ENCODE measurements around the gene MLLT3.

- TF ChIP-seq EZH2 (IDR thresholded peaks at IDR 0.05; ENCODE audit: low read depth, low read length, severe bottlenecking): no peak
- TF ChIP-seq, protein P1, sequence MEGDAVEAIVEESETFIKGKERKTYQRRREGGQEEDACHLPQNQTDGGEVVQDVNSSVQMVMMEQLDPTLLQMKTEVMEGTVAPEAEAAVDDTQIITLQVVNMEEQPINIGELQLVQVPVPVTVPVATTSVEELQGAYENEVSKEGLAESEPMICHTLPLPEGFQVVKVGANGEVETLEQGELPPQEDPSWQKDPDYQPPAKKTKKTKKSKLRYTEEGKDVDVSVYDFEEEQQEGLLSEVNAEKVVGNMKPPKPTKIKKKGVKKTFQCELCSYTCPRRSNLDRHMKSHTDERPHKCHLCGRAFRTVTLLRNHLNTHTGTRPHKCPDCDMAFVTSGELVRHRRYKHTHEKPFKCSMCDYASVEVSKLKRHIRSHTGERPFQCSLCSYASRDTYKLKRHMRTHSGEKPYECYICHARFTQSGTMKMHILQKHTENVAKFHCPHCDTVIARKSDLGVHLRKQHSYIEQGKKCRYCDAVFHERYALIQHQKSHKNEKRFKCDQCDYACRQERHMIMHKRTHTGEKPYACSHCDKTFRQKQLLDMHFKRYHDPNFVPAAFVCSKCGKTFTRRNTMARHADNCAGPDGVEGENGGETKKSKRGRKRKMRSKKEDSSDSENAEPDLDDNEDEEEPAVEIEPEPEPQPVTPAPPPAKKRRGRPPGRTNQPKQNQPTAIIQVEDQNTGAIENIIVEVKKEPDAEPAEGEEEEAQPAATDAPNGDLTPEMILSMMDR (IDR thresholded peaks at IDR 0.05; ENCODE audit: control extremely low read depth in 1 of 3, insufficient read depth in 1 of 3, low read depth in 1 of 3, low read length in 3 of 3): no peak
- TF ChIP-seq ZNF274 (IDR thresholded peaks at IDR 0.05; ENCODE audit: borderline replicate concordance, extremely low read depth, low read length): no peak
- TF ChIP-seq JUND (IDR thresholded peaks at IDR 0.05; ENCODE audit: low read length): no peak
- peak; percentile 39; the same call in 1 of the 2 replicates for TF ChIP-seq MAFK (IDR thresholded peaks at IDR 0.05; ENCODE audit: low read depth, low read length)
- no peak for TF ChIP-seq RAD21 (IDR thresholded peaks at IDR 0.05 in 1 of 2, conservative IDR thresholded peaks at IDR 0.05 in 1 of 2; ENCODE audit: low read depth in 2 of 2, low read length in 2 of 2)
- no peak for TF ChIP-seq YY1 (IDR thresholded peaks at IDR 0.05; ENCODE audit: low read depth, low read length)
- TF ChIP-seq EGR1 (IDR thresholded peaks at IDR 0.05; ENCODE audit: borderline replicate concordance, low read depth, low read length): no peak
- TF ChIP-seq KDM1A (IDR thresholded peaks at IDR 0.05; ENCODE audit: borderline replicate concordance, low read length): no peak
- no peak for TF ChIP-seq CREB1 (IDR thresholded peaks at IDR 0.05)
- no peak for TF ChIP-seq POLR2A (IDR thresholded peaks at IDR 0.05; ENCODE audit: control extremely low read depth in 1 of 2, low read depth in 2 of 2, low read length in 2 of 2)
These were observed 291.6 kb downstream of the MLLT3 start for GRCh38 chr9:20330688-20331087.

Measured in H1 (cell line).